ENCODE data around the gene HSPG2.

HSPG2 gene

GRCh38 chr1:21861602-21862429 lies 75.3 kb downstream of the HSPG2 start:
- H3K9me3 ChIP-seq (ENCODE audit: control insufficient read depth, low read length), result no peaks in the 10 kb centered on the region
- peaks cover 7% of the 10 kb centered on the region for H3K4me1 ChIP-seq (ENCODE audit: control insufficient read depth, insufficient read depth, low read length)
- H3K4me3 ChIP-seq (ENCODE audit: insufficient read depth, low read depth, low read length), result no peak overlapping the region
- no peak overlapping the region for H3K27ac ChIP-seq (ENCODE audit: insufficient read depth, low read depth, low read length, poor library complexity, severe bottlenecking)
- no peaks in the 10 kb centered on the region for H3K27me3 ChIP-seq (ENCODE audit: control insufficient read depth, insufficient read depth, low read length, poor library complexity, severe bottlenecking)
- peaks cover 6% of the 10 kb centered on the region for H3K36me3 ChIP-seq (ENCODE audit: control insufficient read depth, insufficient read depth, low read length)
- 94 to 97% methylated on average over 18 to 19 of the region's 19 CpGs for WGBS, 2 experiments

- 96 to 97% methylated on average over 3 of the region's 3 CpGs for WGBS, 2 experiments
- no peak overlapping the region for H3K4me3 ChIP-seq (ENCODE audit: insufficient read depth, low read depth, low read length)
- no peaks in the 10 kb centered on the region for H3K9me3 ChIP-seq (ENCODE audit: control insufficient read depth, low read length)
- peaks cover 9% of the 10 kb centered on the region for H3K36me3 ChIP-seq (ENCODE audit: control insufficient read depth, insufficient read depth, low read length)
- H3K4me1 ChIP-seq (ENCODE audit: control insufficient read depth, insufficient read depth, low read length), result no peaks in the 10 kb centered on the region
- no peak overlapping the region for H3K27ac ChIP-seq (ENCODE audit: insufficient read depth, low read depth, low read length, poor library complexity, severe bottlenecking)
- no peaks in the 10 kb centered on the region for H3K27me3 ChIP-seq (ENCODE audit: control insufficient read depth, insufficient read depth, low read length, poor library complexity, severe bottlenecking)
Measured at GRCh38 chr1:21860971-21861370, 76.1 kb downstream of the HSPG2 start.

GRCh38 chr1:21859669-21860179 lies 77.4 kb downstream of the HSPG2 start:
- peaks cover 13% of the 10 kb centered on the region for H3K36me3 ChIP-seq (ENCODE audit: control insufficient read depth, insufficient read depth, low read length)
- 94 to 97% methylated on average over 10 of the region's 10 CpGs for WGBS, 2 experiments

GRCh38 chr1:21857840-21858670 lies 79.1 kb downstream of the HSPG2 start:
- Histone ChIP-seq H3K36me3 (ENCODE audit: control insufficient read depth, insufficient read depth, low read length) (peaks cover 13% of the 10 kb centered on the region), H3K27ac (ENCODE audit: insufficient read depth, low read depth, low read length, poor library complexity, severe bottlenecking) (no peak overlapping the region)

More at GRCh38 chr1:21859669-21860179, 77.4 kb downstream of the HSPG2 start:
- Histone ChIP-seq H3K4me1 (ENCODE audit: control insufficient read depth, insufficient read depth, low read length) (no peaks in the 10 kb centered on the region), H3K27me3 (ENCODE audit: control insufficient read depth, insufficient read depth, low read length, poor library complexity, severe bottlenecking) (no peaks in the 10 kb centered on the region), H3K27ac (ENCODE audit: insufficient read depth, low read depth, low read length, poor library complexity, severe bottlenecking) (no peak overlapping the region), H3K4me3 (ENCODE audit: insufficient read depth, low read depth, low read length) (no peak overlapping the region), H3K9me3 (ENCODE audit: control insufficient read depth, low read length) (no peaks in the 10 kb centered on the region)

GRCh38 chr1:21857142-21857839 lies 79.8 kb downstream of the HSPG2 start:
- Histone ChIP-seq H3K36me3 (ENCODE audit: control insufficient read depth, insufficient read depth, low read length) (peaks cover 13% of the 10 kb centered on the region), H3K4me1 (ENCODE audit: control insufficient read depth, insufficient read depth, low read length) (no peaks in the 10 kb centered on the region), H3K4me3 (ENCODE audit: insufficient read depth, low read depth, low read length) (no peak overlapping the region), H3K9me3 (ENCODE audit: control insufficient read depth, low read length) (no peaks in the 10 kb centered on the region), H3K27ac (ENCODE audit: insufficient read depth, low read depth, low read length, poor library complexity, severe bottlenecking) (no peak overlapping the region), H3K27me3 (ENCODE audit: control insufficient read depth, insufficient read depth, low read length, poor library complexity, severe bottlenecking) (no peaks in the 10 kb centered on the region)
- 96 to 97% methylated on average over 14 of the region's 14 CpGs for WGBS, 2 experiments

More at GRCh38 chr1:21857840-21858670, 79.1 kb downstream of the HSPG2 start:
- 94% methylated on average over 15 of the region's 15 CpGs for WGBS, 2 experiments
- no peaks in the 10 kb centered on the region for H3K9me3 ChIP-seq (ENCODE audit: control insufficient read depth, low read length)
- no peak overlapping the region for H3K4me3 ChIP-seq (ENCODE audit: insufficient read depth, low read depth, low read length)
- H3K27me3 ChIP-seq (ENCODE audit: control insufficient read depth, insufficient read depth, low read length, poor library complexity, severe bottlenecking), result no peaks in the 10 kb centered on the region
- H3K4me1 ChIP-seq (ENCODE audit: control insufficient read depth, insufficient read depth, low read length), result no peaks in the 10 kb centered on the region

GRCh38 chr1:21855257-21856096 lies 81.6 kb downstream of the HSPG2 start:
- H3K27me3 ChIP-seq (ENCODE audit: control insufficient read depth, insufficient read depth, low read length, poor library complexity, severe bottlenecking), result no peaks in the 10 kb centered on the region
- H3K27ac ChIP-seq (ENCODE audit: insufficient read depth, low read depth, low read length, poor library complexity, severe bottlenecking), result no peak overlapping the region
- H3K4me3 ChIP-seq (ENCODE audit: insufficient read depth, low read depth, low read length), result no peak overlapping the region
- H3K9me3 ChIP-seq (ENCODE audit: control insufficient read depth, low read length), result no peaks in the 10 kb centered on the region
- no peaks in the 10 kb centered on the region for H3K4me1 ChIP-seq (ENCODE audit: control insufficient read depth, insufficient read depth, low read length)
- peaks cover 7% of the 10 kb centered on the region for H3K36me3 ChIP-seq (ENCODE audit: control insufficient read depth, insufficient read depth, low read length)
- WGBS, 2 experiments, result 94 to 95% methylated on average over 35 of the region's 35 CpGs

GRCh38 chr1:21854751-21855131 lies 82.4 kb downstream of the HSPG2 start:
- no peaks in the 10 kb centered on the region for H3K27me3 ChIP-seq (ENCODE audit: control insufficient read depth, insufficient read depth, low read length, poor library complexity, severe bottlenecking)
- H3K36me3 ChIP-seq (ENCODE audit: control insufficient read depth, insufficient read depth, low read length), result peaks cover 7% of the 10 kb centered on the region
- H3K27ac ChIP-seq (ENCODE audit: insufficient read depth, low read depth, low read length, poor library complexity, severe bottlenecking), result no peak overlapping the region
- H3K4me1 ChIP-seq (ENCODE audit: control insufficient read depth, insufficient read depth, low read length), result no peaks in the 10 kb centered on the region
- WGBS, 2 experiments, result 94 to 97% methylated on average over 13 of the region's 13 CpGs
- H3K4me3 ChIP-seq (ENCODE audit: insufficient read depth, low read depth, low read length), result no peak overlapping the region
- H3K9me3 ChIP-seq (ENCODE audit: control insufficient read depth, low read length), result no peaks in the 10 kb centered on the region

- Histone ChIP-seq H3K27ac (ENCODE audit: insufficient read depth, low read depth, low read length, poor library complexity, severe bottlenecking) (no peak overlapping the region), H3K4me3 (ENCODE audit: insufficient read depth, low read depth, low read length) (no peak overlapping the region), H3K4me1 (ENCODE audit: control insufficient read depth, insufficient read depth, low read length) (no peaks in the 10 kb centered on the region), H3K36me3 (ENCODE audit: control insufficient read depth, insufficient read depth, low read length) (peaks cover 7% of the 10 kb centered on the region), H3K27me3 (ENCODE audit: control insufficient read depth, insufficient read depth, low read length, poor library complexity, severe bottlenecking) (no peaks in the 10 kb centered on the region), H3K9me3 (ENCODE audit: control insufficient read depth, low read length) (no peaks in the 10 kb centered on the region)
- 94 to 95% methylated on average over 21 of the region's 21 CpGs for WGBS, 2 experiments
Measured at GRCh38 chr1:21854090-21854750, 82.9 kb downstream of the HSPG2 start.

GRCh38 chr1:21853131-21853427 lies 84.0 kb downstream of the HSPG2 start:
- H3K36me3 ChIP-seq (ENCODE audit: control insufficient read depth, insufficient read depth, low read length), result peaks cover 7% of the 10 kb centered on the region

More at GRCh38 chr1:21853131-21853427, 84.0 kb downstream of the HSPG2 start:
- H3K27ac ChIP-seq (ENCODE audit: insufficient read depth, low read depth, low read length, poor library complexity, severe bottlenecking), result no peak overlapping the region
- no peak overlapping the region for H3K4me3 ChIP-seq (ENCODE audit: insufficient read depth, low read depth, low read length)
- WGBS, 2 experiments, result 84 to 87% methylated on average over 7 of the region's 7 CpGs
- H3K9me3 ChIP-seq (ENCODE audit: control insufficient read depth, low read length), result no peaks in the 10 kb centered on the region
- H3K27me3 ChIP-seq (ENCODE audit: control insufficient read depth, insufficient read depth, low read length, poor library complexity, severe bottlenecking), result no peaks in the 10 kb centered on the region
- H3K4me1 ChIP-seq (ENCODE audit: control insufficient read depth, insufficient read depth, low read length), result no peaks in the 10 kb centered on the region
